HG02885 (cell line): ENCODE results near the gene MTR.

Experiments used
- ATAC-seq: cut with Tn5 transposase; IDR thresholded peaks from one replicate; pipeline ENCODE4 v1.9.1; 2021; ENCODE audit warnings: mild to moderate bottlenecking; ENCODE audit not compliant: unreplicated experiment, poor library complexity

MTR gene

DNA sequence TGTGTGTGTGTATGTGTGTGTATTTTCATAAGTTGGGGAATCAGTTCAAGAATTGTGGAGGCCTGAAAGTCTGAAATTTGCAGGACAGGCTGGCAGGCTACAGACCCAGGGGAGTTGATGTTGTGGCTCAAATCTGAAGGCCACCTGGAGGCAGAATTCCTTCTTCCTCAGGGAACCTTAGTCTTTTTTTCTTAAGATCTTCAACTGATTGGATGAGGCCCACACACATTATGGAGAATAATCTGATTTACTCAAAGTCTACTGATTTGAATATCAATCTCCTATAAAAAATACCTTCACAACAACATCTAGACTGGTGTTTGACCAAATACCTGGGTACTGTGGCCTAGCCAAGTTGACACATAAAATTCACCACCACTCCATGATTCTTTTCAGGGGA, 147.3 kb downstream of the MTR start:
- no peak for ATAC-seq

GRCh38 chr1:236944556-236944955, 149.5 kb downstream of the MTR start:
- ATAC-seq = no peak

- ATAC-seq = no peak
Measured at GRCh38 chr1:236945002-236945401, 149.9 kb downstream of the MTR start.

DNA sequence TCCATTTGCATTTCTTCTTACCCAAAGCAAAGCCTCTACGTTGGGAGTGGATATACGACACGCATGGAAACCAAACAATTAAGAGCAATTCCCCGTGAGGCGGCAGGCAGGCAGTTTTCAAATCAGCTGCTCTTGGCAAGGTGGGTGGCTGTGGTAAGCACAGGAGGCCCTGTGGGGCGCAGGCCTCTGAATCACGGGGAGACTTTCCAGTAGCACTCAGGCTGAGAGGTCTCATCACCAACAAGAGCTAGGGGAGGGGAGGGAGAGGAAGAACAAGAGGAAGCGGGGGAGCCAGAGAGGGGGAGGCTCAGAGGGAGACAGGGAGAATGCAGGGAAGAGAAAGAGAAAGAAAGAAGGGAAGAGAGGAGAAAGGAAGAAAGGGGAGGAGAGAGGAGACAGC, 152.7 kb downstream of the MTR start:
- ATAC-seq = no peak

DNA sequence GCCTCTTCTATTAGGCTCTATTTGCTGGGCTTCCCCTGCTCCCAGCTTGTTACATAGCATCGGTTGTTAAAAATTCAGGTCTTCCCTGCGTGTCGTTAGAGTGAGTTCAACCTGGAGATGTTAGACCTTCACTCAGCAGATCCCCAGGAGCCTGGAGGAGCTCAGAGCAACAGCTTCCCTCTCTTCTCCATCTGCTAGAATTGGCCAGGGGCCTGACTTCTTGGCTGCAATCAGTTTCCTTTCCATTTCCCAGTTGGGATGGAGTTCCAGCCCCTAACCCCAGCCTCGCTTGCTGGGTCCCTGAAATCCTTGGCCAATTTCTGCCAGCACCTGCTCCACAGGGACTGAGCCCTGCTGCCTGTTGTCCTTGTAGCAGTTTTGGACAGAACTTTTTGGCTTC, 153.3 kb downstream of the MTR start:
- no peak for ATAC-seq

DNA sequence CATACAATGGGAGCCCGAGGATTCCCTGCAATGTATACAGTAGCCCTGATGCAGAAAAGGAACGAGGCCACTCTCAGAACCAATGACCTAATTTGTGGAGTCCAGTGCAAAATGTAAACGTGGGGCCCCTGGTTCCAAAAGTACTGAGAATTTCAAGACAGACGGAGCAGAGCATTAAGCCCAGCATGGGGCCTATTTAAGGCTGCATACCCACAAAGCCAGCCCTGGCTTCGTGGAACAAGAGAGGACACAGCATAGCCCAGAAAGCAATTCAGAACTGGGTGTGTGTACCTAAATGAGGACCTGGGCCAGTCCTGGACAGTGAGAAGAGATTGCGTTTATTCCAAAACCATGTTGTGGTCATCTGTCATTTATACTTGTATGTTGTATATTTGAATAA, 153.9 kb downstream of the MTR start:
- ATAC-seq = no peak

- no peak for ATAC-seq
Measured at GRCh38 chr1:236950365-236950764, 155.3 kb downstream of the MTR start.

- no peak for ATAC-seq
Measured at GRCh38 chr1:236951672-236952071, 156.6 kb downstream of the MTR start.

DNA sequence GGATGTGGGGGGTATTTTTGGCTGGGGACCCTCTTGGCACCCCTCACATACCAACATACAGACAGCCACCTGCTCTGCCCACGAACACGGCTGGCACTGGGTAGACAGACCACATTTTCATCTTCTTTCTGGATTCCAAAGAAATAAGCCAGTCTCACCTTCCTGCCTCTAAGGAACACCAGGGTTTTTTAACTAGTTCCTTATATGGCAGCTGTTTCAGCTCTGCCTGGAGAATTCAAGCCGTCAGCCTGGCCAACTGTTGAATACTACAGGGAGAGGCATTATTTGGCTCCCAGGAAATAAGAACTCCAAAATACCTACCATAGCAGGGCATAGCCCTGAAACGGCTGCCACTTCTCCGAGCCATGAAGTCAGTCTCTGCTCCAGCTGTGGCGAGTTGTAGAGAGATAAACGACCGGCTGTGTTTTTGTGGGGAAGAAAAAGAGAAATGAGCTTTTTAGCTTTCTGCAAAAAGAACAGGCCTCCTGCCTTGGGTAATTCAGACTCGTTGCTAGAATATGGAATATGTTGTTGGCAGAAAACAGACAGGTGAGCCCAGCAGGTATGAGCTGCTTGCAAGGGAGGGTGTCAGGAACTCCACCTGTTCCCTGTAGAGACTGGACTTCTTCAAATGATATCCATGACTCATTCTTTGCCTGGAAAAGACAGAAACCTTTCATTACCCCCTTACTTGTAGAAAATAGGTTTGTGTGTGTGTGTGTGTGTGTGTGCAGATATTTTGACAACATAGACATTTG, 157.3 kb downstream of the MTR start:
- ATAC-seq = no peak

DNA sequence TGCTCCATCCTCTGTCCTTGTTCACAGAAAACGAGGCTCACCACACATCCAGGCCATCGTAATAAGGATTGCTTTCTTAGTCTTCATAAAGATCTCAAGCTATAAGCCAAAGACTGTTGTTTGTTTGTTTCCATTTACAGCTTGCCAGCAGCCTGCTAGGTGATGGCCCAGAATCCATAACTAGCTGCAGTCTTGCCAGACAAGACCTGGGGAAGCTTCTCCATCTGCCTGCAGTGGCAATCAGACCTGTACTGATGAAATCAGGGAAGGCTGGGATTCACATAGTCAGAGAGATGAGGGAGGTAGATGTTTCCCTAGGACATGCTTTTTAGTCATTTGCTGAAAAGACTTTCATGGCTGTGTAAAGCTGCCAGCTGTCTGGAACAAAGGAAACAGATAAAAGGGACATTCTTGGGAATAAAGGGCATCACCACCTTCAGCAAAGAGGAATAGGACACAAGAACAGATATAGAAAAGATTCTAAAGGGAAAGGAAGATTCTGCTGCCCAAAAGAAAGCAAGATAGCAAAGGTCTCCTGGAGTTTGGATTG, 158.1 kb downstream of the MTR start:
- no peak for ATAC-seq
